Neural cell (in vitro differentiated cells): ENCODE data around the gene GSDMA. TPM values are rescaled to one million over a fixed set of nuclear protein-coding genes. Genes with fewer than 3 reads are reported as not detected.

Experiments used
- H2AFZ ChIP-seq: fragments of 200-600, 300-800 bp; sonication (generic), shearing (Covaris generic); 2 replicates; pipeline ENCODE4 v1.6.0; 2014; ENCODE audit warnings: low read depth, mild to moderate bottlenecking, antibody characterized with exemption, low read length, moderate library complexity
- H3F3A ChIP-seq: fragments of 200-600 bp; shearing (Covaris generic); 2 replicates; pipeline ENCODE4 v1.6.1; 2016; ENCODE audit warnings: mild to moderate bottlenecking, moderate library complexity, mixed read lengths, antibody characterized with exemption, low read length; ENCODE audit not compliant: insufficient read depth, poor library complexity, severe bottlenecking
- H3K27ac ChIP-seq: fragments of 200-600, 300-800 bp; sonication (generic), shearing (Covaris generic); 2 replicates; pipeline ENCODE4 v1.5.1; 2014; ENCODE audit warnings: mild to moderate bottlenecking, low read length, moderate library complexity
- H3K27me3 ChIP-seq: fragments of 300-800, 200-600 bp; sonication (generic), shearing (Covaris generic); 2 replicates; pipeline ENCODE4 v1.6.0; 2014; ENCODE audit warnings: mild to moderate bottlenecking, low read depth, low read length, moderate library complexity; ENCODE audit not compliant: insufficient read depth
- H3K36me3 ChIP-seq: fragments of 300-800, 200-600 bp; sonication (generic), shearing (Covaris generic); 2 replicates; pipeline ENCODE4 v1.5.1; 2014; ENCODE audit warnings: mild to moderate bottlenecking, antibody characterized with exemption, low read length, moderate library complexity; ENCODE audit not compliant: insufficient read depth
- H3K4me2 ChIP-seq: fragments of 300-800, 200-600 bp; sonication (generic), shearing (Covaris generic); 2 replicates; pipeline ENCODE4 v1.6.0; 2014; ENCODE audit warnings: mild to moderate bottlenecking, low read length
- H3K4me3 ChIP-seq: fragments of 300-800, 200-600 bp; sonication (generic), shearing (Covaris generic); 2 replicates; pipeline ENCODE4 v1.5.1; 2014; ENCODE audit warnings: mild to moderate bottlenecking, low read length, moderate library complexity
- H3K79me2 ChIP-seq: fragments of 200-600 bp; shearing (Covaris generic); replicated peaks from 2 replicates; pipeline ENCODE4 v1.6.0; 2014; ENCODE audit warnings: mild to moderate bottlenecking, low read length, moderate library complexity; ENCODE audit not compliant: insufficient read depth
- H3K9ac ChIP-seq: fragments of 300-800, 200-600 bp; sonication (generic), shearing (Covaris generic); 2 replicates; pipeline ENCODE4 v1.6.1; 2016; ENCODE audit warnings: mild to moderate bottlenecking, low read length, mixed read lengths
- H3K9me2 ChIP-seq: fragments of 200-600 bp; shearing (Covaris generic); 2 replicates; pipeline ENCODE4 v1.6.1; 2016; ENCODE audit warnings: mild to moderate bottlenecking, low read length, mixed read lengths; ENCODE audit not compliant: insufficient read depth
- H3K9me3 ChIP-seq: fragments of 200-600, 300-800 bp; sonication (generic), shearing (Covaris generic); 2 replicates; pipeline ENCODE4 v1.6.1; 2016; ENCODE audit warnings: mild to moderate bottlenecking, mixed run types, low read length, moderate library complexity, mixed read lengths
- H4K20me1 ChIP-seq: fragments of 200-600 bp; shearing (Covaris generic); 2 replicates; pipeline ENCODE4 v1.6.1; 2016; ENCODE audit warnings: mild to moderate bottlenecking, mixed run types; ENCODE audit not compliant: insufficient read depth
- EP300 ChIP-seq: fragments of 450-650 bp; conservative IDR thresholded peaks from 2 replicates; pipeline ENCODE4 v1.6.1; 2014; ENCODE audit warnings: antibody characterized with exemption, mild to moderate bottlenecking, moderate library complexity; ENCODE audit not compliant: poor library complexity, severe bottlenecking
- EZH2 ChIP-seq: fragments of 200-600, 300-800 bp; shearing (Covaris generic), sonication (generic); IDR thresholded peaks from 2 replicates; pipeline ENCODE4 v1.6.1; 2014; ENCODE audit warnings: antibody characterized with exemption, low read length, borderline replicate concordance, mild to moderate bottlenecking; ENCODE audit not compliant: insufficient read depth, poor library complexity, severe bottlenecking
- MXI1 ChIP-seq: fragments of 450-650 bp; conservative IDR thresholded peaks from 2 replicates; pipeline ENCODE4 v1.6.1; 2014; ENCODE audit warnings: antibody characterized with exemption, mild to moderate bottlenecking; ENCODE audit not compliant: poor library complexity, severe bottlenecking
- POLR2AphosphoS5 ChIP-seq: IDR thresholded peaks from 2 replicates; pipeline ENCODE4 v1.6.1; 2012
- RAD21 ChIP-seq: fragments of 450-650 bp; conservative IDR thresholded peaks from 2 replicates; pipeline ENCODE4 v1.6.1; 2014; ENCODE audit warnings: antibody characterized with exemption, mild to moderate bottlenecking, moderate library complexity
- SMC3 ChIP-seq: fragments of 450-650 bp; conservative IDR thresholded peaks from 2 replicates; pipeline ENCODE4 v1.6.1; 2014; ENCODE audit warnings: antibody characterized with exemption, mild to moderate bottlenecking, moderate library complexity; ENCODE audit not compliant: poor library complexity
- TAF1 ChIP-seq: IDR thresholded peaks from 2 replicates; pipeline ENCODE4 v1.6.1; 2012; ENCODE audit warnings: low read depth
- polyA plus RNA-seq: library from polyadenylated mRNA; depleted of rRNA; stranded (reverse); fragments of >200 nt; gene quantifications from 2 replicates; pipeline ENCODE4 v1.2.3, GENCODE V29; 2014
- TF ChIP-seq, protein P1 (sequence below): IDR thresholded peaks from 2 replicates; pipeline ENCODE4 v1.6.1; 2012; ENCODE audit warnings: borderline replicate concordance
- TF ChIP-seq, protein P2 (sequence below): fragments of 450-650 bp; IDR thresholded peaks from 2 replicates; pipeline ENCODE4 v1.5.1; 2014; ENCODE audit warnings: antibody characterized with exemption, mild to moderate bottlenecking, moderate library complexity; ENCODE audit not compliant: poor library complexity, severe bottlenecking

Gene GSDMA
- polyA plus RNA-seq, 1 donor from 2014 or later, result not detected

DNA sequence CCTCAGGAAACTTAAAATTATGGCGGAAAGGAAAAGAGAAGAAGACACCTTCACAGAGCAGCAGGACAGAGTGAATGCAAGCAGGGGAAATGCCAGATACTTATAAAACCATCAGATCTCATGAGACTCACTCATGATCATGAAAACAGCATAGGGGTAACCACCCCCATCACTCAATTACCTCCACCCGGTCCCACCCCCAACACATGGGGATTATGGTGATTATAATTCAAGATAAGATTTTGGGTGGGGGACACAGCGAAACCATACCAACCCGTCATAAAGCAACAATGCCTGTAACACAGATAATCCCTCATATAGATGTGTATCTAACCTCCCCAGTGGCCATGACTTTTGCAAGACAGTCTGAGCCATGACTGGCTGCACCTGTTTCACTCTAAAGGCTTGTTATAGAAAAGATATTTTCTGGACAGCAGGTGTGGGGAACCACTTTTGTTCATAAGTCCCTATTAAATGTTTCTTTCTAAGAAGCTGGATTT, 7.0 kb upstream of the GSDMA start:
- no peaks in the 10 kb centered on the region for H3K27me3 ChIP-seq
- no peaks in the 10 kb centered on the region for H4K20me1 ChIP-seq
- H3K9me2 ChIP-seq, result no peaks in the 10 kb centered on the region
- no peak overlapping the region for H2AFZ ChIP-seq
- TF ChIP-seq EZH2 (no peak), TAF1 (no peak), EP300 (no peak), SMC3 (no peak), POLR2AphosphoS5 (no peak), RAD21 (no peak), MXI1 (no peak)
- TF ChIP-seq, protein P1, sequence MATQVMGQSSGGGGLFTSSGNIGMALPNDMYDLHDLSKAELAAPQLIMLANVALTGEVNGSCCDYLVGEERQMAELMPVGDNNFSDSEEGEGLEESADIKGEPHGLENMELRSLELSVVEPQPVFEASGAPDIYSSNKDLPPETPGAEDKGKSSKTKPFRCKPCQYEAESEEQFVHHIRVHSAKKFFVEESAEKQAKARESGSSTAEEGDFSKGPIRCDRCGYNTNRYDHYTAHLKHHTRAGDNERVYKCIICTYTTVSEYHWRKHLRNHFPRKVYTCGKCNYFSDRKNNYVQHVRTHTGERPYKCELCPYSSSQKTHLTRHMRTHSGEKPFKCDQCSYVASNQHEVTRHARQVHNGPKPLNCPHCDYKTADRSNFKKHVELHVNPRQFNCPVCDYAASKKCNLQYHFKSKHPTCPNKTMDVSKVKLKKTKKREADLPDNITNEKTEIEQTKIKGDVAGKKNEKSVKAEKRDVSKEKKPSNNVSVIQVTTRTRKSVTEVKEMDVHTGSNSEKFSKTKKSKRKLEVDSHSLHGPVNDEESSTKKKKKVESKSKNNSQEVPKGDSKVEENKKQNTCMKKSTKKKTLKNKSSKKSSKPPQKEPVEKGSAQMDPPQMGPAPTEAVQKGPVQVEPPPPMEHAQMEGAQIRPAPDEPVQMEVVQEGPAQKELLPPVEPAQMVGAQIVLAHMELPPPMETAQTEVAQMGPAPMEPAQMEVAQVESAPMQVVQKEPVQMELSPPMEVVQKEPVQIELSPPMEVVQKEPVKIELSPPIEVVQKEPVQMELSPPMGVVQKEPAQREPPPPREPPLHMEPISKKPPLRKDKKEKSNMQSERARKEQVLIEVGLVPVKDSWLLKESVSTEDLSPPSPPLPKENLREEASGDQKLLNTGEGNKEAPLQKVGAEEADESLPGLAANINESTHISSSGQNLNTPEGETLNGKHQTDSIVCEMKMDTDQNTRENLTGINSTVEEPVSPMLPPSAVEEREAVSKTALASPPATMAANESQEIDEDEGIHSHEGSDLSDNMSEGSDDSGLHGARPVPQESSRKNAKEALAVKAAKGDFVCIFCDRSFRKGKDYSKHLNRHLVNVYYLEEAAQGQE, result no peak
- TF ChIP-seq, protein P2, sequence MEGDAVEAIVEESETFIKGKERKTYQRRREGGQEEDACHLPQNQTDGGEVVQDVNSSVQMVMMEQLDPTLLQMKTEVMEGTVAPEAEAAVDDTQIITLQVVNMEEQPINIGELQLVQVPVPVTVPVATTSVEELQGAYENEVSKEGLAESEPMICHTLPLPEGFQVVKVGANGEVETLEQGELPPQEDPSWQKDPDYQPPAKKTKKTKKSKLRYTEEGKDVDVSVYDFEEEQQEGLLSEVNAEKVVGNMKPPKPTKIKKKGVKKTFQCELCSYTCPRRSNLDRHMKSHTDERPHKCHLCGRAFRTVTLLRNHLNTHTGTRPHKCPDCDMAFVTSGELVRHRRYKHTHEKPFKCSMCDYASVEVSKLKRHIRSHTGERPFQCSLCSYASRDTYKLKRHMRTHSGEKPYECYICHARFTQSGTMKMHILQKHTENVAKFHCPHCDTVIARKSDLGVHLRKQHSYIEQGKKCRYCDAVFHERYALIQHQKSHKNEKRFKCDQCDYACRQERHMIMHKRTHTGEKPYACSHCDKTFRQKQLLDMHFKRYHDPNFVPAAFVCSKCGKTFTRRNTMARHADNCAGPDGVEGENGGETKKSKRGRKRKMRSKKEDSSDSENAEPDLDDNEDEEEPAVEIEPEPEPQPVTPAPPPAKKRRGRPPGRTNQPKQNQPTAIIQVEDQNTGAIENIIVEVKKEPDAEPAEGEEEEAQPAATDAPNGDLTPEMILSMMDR, result no peak
- no peak overlapping the region for H3K9ac ChIP-seq
- no peaks in the 10 kb centered on the region for H3K9me3 ChIP-seq
- no peaks in the 10 kb centered on the region for H3F3A ChIP-seq
- H3K79me2 ChIP-seq, result no peaks in the 10 kb centered on the region
- no peaks in the 10 kb centered on the region for H3K36me3 ChIP-seq
- H3K27ac ChIP-seq, result no peak overlapping the region
- no peak overlapping the region for H3K4me3 ChIP-seq
- no peak overlapping the region for H3K4me2 ChIP-seq

DNA sequence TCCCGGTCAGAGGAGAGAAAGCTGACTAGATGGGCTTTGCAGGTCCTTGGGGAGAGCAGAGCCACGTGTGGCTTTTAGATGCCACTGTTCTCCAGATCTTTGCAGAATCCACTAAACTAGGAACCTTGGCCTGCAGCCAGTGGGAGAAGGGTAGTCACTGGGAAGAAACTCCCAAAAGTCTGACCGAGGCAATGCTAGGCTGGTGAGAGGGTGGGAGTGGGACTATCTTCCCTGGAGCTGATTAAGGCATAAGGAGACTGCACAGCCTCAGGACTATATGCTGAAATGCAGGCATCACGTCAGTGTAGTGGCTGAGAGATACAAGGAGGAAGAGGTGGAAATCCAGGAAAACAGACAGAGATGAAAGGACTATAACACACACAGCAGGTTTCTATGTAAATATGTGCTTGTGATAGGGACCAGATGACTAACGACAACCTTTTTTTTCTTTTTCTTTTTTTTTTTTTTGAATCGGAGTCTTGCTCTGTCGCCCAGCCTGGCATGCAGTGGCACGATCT, 2.2 kb upstream of the GSDMA start:
- Histone ChIP-seq H4K20me1 (no peaks in the 10 kb centered on the region), H3K9me3 (no peaks in the 10 kb centered on the region)
- no peak for TF ChIP-seq POLR2AphosphoS5
- no peak for TF ChIP-seq TAF1
- TF ChIP-seq, protein P1, result no peak
- TF ChIP-seq EP300, result no peak
- no peak for TF ChIP-seq RAD21
- no peak for TF ChIP-seq SMC3
- TF ChIP-seq, protein P2, result no peak
- no peak for TF ChIP-seq EZH2
- no peak for TF ChIP-seq MXI1

More for the DNA sequence above, 2.2 kb upstream of the GSDMA start:
- H3K27me3 ChIP-seq, result no peaks in the 10 kb centered on the region
- no peak overlapping the region for H3K4me3 ChIP-seq
- no peak overlapping the region for H2AFZ ChIP-seq
- H3K36me3 ChIP-seq, result no peaks in the 10 kb centered on the region
- H3K4me2 ChIP-seq, result no peak overlapping the region
- no peaks in the 10 kb centered on the region for H3K9me2 ChIP-seq
- no peaks in the 10 kb centered on the region for H3F3A ChIP-seq
- H3K27ac ChIP-seq, result no peak overlapping the region
- no peak overlapping the region for H3K9ac ChIP-seq
- no peaks in the 10 kb centered on the region for H3K79me2 ChIP-seq
